Measurements from ENCODE around the gene KCNIP2.

DNA sequence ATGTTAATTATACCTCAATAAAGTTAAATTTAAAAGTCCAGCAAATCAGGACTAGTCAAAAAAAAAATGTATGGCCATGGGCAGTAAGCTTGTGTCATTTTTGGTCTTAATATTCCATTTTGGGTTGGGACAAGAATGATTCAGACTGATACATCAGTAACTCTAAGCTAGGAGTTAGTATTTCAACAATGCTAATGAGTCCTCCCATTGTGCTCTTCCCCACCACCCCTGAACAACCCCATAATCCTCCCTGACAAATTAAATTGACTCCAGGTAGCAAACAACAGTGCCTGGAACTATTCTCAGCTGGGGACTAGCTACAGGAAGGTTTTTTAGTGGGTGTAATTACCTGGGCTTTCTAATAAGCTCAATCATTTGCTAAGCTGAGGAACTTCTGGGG lies 30.7 kb upstream of the KCNIP2 start:
- TF ChIP-seq POLR2A (IDR thresholded peaks at IDR 0.05) (no peak), CTCF (IDR thresholded peaks at IDR 0.05) (no peak)

All from Peyer's patch (tissue), 4 donors.